ENCODE measurements around the gene HACD1.
"Not testable (repeated sequence)": the region's sequence is repeated elsewhere in the genome, so short reads cannot be mapped to it uniquely, and the experiment has no call there.

DNA sequence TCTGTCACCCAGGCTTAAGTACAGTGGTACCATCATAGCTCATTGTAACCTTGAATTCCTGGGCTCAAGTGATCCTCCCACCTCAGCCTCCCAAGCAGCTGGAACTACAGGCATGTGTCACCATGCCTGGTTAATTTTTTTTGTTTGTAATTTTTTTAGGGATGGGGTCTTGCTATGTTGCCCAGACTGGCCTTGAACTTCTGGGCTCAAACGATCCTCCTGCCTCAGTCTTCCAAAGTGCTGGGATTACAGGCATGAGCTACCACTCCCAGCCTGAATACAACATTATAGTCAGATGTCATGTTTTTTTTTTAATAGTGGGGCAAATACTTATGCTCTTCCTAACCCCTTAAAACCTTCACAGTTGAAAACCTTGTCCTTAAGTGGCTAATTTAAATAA lies 27.9 kb downstream of the HACD1 start:
- TF ChIP-seq, protein P1, sequence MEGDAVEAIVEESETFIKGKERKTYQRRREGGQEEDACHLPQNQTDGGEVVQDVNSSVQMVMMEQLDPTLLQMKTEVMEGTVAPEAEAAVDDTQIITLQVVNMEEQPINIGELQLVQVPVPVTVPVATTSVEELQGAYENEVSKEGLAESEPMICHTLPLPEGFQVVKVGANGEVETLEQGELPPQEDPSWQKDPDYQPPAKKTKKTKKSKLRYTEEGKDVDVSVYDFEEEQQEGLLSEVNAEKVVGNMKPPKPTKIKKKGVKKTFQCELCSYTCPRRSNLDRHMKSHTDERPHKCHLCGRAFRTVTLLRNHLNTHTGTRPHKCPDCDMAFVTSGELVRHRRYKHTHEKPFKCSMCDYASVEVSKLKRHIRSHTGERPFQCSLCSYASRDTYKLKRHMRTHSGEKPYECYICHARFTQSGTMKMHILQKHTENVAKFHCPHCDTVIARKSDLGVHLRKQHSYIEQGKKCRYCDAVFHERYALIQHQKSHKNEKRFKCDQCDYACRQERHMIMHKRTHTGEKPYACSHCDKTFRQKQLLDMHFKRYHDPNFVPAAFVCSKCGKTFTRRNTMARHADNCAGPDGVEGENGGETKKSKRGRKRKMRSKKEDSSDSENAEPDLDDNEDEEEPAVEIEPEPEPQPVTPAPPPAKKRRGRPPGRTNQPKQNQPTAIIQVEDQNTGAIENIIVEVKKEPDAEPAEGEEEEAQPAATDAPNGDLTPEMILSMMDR (IDR thresholded peaks at IDR 0.05) = not testable (repeated sequence)
- TF ChIP-seq POLR2AphosphoS5, EP300 (IDR thresholded peaks at IDR 0.05): not testable (repeated sequence)
